ENCODE measurements around the gene GGA1.
A peak's percentile ranks its signal among the peaks of the same experiment; 100 is the strongest.

The GGA1 gene

DNA sequence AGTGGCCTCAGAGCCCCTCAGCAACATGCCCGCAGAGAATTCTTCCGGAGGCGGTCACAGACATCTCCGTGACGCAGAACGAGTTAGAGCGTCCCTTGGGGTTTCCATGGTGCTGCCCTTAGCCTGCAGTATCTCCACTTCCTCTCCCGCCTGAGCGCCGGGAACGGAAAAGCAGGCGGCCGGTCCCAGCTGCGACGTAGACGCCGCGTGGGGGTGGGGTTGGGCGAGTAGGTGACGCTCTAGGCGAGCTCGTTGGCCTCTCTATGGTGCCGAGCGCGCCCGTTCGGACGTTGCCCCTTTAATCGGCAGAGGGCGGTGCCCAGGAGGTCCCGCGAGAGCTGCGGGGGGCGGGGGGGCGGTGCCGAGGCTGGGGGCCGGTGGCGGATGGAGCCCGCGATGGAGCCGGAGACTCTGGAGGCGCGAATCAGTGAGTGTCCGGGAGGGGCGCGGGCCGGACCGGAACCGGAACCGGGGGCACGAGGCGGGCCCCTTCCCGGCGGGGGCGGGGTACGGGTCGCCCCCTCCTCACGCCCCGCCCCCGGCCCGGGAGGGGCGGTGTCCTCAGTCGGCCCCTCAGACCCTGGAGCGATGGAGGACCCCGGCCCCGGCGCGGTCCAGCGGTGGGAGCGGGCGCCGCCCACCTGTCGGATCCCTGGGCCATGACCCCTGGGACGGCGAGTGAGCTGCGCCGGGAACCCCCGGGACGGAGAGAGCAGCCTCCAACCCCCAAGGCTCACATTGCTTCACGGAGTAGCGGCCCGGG is at the start of gene GGA1:
TSS of gene GGA1 (plus strand) at position 358 of the 763 bp plus-strand sequence. CDS start at position 385, 27 bp downstream.
- peak; percentile 98 for DNase-seq (ENCODE audit: low read depth)

GRCh38 chr22:37559521-37559900 is 49.1 kb upstream of the GGA1 start:
- no peak for DNase-seq (ENCODE audit: low read depth)

DNA sequence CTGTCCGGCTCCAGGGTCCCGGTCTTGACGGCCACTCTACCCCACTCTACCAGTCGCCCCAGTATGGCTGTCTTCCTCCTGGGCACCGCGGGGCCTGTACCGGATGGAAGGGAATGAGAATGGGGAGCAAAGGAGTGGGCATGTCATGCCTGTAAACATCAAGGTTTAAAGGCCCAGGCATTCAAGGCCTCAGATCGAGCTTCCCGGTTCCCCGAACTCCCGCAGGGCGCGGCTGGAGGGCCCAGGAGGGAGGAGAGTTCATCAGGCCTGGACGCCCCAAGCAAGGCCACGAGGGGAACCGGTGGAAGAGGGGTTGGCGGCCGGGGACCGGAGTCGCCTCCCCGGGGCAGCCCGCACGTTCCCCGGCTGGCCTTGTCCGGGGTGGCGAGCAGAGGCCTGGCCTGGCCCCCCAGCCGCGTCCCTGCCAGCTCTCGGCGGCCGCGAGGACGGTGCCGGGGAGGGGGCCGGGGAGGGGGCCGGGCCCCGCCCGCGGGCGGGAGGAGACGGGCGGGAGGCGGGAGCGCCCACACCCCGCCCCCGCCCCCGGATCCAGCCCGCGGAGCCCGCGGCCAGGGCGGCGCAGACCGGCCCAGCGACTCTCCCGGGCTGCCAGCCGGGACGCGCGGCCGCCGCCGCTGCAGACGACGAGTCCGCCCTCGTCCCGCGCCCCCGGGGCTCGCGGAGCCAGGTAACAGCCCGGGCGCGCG is 48.6 kb upstream of the GGA1 start, which contains the start of gene CDC42EP1:
TSS of gene CDC42EP1 (plus strand) at position 580 of the 707 bp plus-strand sequence. CDS start 5,870 bp downstream, outside the sequence.
- DNase-seq (ENCODE audit: low read depth), result peak; percentile 64

GRCh38 chr22:37560608-37561211 is 47.9 kb upstream of the GGA1 start:
- DNase-seq (ENCODE audit: low read depth), result peak; percentile 66

GRCh38 chr22:37561212-37562048 is 47.2 kb upstream of the GGA1 start:
- DNase-seq (ENCODE audit: low read depth), result peak; percentile 86

- DNase-seq (ENCODE audit: low read depth), result no peak
These were observed 46.4 kb upstream of the GGA1 start for GRCh38 chr22:37562049-37562875.

GRCh38 chr22:37563153-37564081 is 45.2 kb upstream of the GGA1 start:
- peak; percentile 99 for DNase-seq (ENCODE audit: low read depth)

GRCh38 chr22:37564111-37564711 is 44.4 kb upstream of the GGA1 start:
- DNase-seq (ENCODE audit: low read depth), result peak; percentile 85

- DNase-seq (ENCODE audit: low read depth), result no peak
These were observed 42.8 kb upstream of the GGA1 start for GRCh38 chr22:37565830-37566229.

- DNase-seq (ENCODE audit: low read depth), result no peak
These were observed 42.3 kb upstream of the GGA1 start for GRCh38 chr22:37566329-37566837.

DNA sequence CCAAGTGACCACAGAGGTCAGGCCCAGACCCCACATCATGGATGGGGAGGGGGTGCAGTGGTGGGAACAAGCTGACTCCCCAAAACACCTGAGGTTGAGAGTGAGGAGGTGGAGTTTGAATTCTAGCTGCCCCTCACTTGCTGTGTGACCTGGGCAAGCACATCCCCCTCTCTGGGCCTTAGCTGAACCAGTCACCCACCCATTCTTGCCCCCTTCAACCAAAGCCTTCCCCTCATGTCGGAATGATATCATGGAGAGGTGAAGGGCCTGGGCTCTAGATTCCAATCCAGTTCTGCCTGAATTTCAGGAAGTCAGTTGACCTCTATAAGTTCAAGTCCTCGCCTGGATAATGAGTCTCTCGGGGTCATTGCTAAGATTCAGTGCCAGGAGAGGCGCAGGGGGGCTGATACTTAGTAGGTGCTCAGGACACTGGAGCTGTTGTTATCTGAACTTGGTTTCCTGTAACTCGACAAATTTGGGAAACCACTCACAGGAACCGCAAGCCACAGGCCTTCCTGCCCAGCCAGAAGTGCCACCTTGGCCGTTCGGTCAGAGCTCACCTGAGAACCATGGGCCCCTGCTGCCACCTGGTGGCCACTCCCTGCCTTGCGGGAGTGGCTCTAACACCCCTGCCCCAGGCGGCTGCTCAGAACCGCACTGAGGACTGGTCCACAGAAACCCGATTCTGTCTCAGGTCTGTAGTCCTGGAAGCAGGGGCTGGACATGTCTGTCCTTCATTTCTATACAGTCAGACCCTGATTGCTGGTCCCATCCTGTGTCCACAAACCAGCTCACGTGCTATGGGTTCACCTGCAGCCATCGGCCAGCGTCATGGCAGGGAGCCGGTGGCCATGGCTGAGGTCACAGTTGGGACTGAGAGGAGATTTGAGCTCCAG is 41.5 kb upstream of the GGA1 start:
- DNase-seq (ENCODE audit: low read depth), result no peak

GRCh38 chr22:37568012-37568411 is 40.6 kb upstream of the GGA1 start:
- no peak for DNase-seq (ENCODE audit: low read depth)

DNA sequence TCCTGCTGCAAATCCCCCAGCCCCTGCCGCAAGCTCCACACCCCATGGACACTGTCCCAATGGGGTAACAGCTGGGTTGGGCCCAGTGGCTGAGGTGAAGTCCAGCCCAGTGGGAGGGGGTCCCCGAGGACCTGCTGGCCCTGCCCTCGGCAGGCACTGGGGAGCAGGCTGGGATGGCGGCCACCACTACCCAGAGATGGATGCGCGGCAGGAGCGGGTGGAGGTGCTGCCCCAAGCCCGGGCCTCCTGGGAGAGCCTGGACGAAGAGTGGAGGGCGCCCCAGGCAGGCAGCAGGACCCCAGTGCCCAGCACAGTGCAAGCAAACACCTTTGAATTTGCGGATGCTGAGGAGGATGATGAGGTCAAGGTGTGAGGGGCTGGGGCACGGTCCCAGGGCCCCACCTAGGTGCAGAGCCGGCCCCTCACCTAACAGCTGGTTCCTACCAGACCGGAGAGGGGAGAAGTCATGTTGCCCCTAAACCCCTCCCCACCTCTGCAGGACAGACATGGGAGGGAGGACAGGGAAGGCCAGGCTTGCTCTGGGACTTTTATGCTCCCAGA is 40.1 kb upstream of the GGA1 start:
- no peak for DNase-seq (ENCODE audit: low read depth)

- no peak for DNase-seq (ENCODE audit: low read depth)
These were observed 39.4 kb upstream of the GGA1 start for GRCh38 chr22:37569009-37569920.

- no peak for DNase-seq (ENCODE audit: low read depth)
These were observed 38.5 kb upstream of the GGA1 start for GRCh38 chr22:37569921-37570660.

- no peak for DNase-seq (ENCODE audit: low read depth)
These were observed 38.0 kb upstream of the GGA1 start for GRCh38 chr22:37570661-37570976.
